GM23248 (cell line): ENCODE measurements around the gene P2RY11.

Experiments used
- EZH2 ChIP-seq: fragments of 200-600 bp; sonication (generic); IDR thresholded peaks from 2 replicates; pipeline ENCODE4 v1.6.1; 2018; ENCODE audit warnings: antibody characterized with exemption, mild to moderate bottlenecking; ENCODE audit not compliant: insufficient read depth, poor library complexity, severe bottlenecking
- EZH2phosphoT487 ChIP-seq: fragments of 200-600 bp; sonication (generic); IDR thresholded peaks from 2 replicates; pipeline ENCODE4 v1.6.1; 2018; ENCODE audit warnings: antibody characterized with exemption, moderate library complexity, mild to moderate bottlenecking, low read depth; ENCODE audit not compliant: insufficient read depth

- TF ChIP-seq EZH2 (no peak), EZH2phosphoT487 (no peak)
These were observed 22.5 kb downstream of the P2RY11 start for GRCh38 chr19:10134040-10134439.
